Measurements from ENCODE around the gene NPHP3. TPM values are rescaled to one million over a fixed set of nuclear protein-coding genes. Genes with fewer than 3 reads are reported as not detected.

Gene NPHP3
- total and polyA plus RNA-seq, 4 donors = 2.0 to 56.9 (median 39.2) TPM

DNA sequence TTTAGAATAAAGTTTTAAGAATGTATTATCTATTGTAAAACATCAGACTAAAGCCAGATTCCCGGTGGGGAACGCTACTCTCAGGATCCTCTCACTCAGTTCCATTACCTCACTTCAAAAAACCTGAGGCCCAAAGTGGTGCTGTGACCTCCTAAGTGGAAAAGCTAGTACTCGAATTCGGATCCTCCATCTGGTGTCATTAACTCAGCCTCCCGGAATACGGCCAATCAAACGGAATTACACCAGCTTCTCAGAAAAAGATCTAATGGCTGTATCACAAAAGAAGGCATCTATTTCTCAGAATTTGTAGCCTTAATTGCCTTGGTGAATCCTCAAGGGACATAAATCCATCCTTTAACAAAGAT, 63.2 kb downstream of the NPHP3 start:
- Histone ChIP-seq H3K27me3 (ENCODE audit: control insufficient read depth in 1 of 2, insufficient read depth in 2 of 2, low read length in 1 of 2) (no peaks in the 10 kb centered on the region), H3K4me1 (ENCODE audit: control insufficient read depth in 1 of 2, insufficient read depth in 2 of 2, low read length in 2 of 2) (no peaks in the 10 kb centered on the region), H3K36me3 (ENCODE audit: control insufficient read depth in 1 of 2, insufficient read depth in 2 of 2, low read length in 1 of 2) (no peaks in the 10 kb centered on the region), H3K4me3 (ENCODE audit: low read length in 2 of 2) (peak overlapping the region; percentile 71 to 90), H3K27ac (ENCODE audit: low read depth in 1 of 2, low read length in 2 of 2) (peak overlapping the region; percentile 3 to 95), H3K9me3 (ENCODE audit: control insufficient read depth, low read length) (no peaks in the 10 kb centered on the region)
- intact Hi-C loops (cut with DNase I) = no loop called here
- ATAC-seq (ENCODE audit: low FRiP score) (peak; percentile 2), DNase-seq (no peak)
- WGBS, 2 donors = 1 to 2% methylated on average over 7 of the region's 7 CpGs

DNA sequence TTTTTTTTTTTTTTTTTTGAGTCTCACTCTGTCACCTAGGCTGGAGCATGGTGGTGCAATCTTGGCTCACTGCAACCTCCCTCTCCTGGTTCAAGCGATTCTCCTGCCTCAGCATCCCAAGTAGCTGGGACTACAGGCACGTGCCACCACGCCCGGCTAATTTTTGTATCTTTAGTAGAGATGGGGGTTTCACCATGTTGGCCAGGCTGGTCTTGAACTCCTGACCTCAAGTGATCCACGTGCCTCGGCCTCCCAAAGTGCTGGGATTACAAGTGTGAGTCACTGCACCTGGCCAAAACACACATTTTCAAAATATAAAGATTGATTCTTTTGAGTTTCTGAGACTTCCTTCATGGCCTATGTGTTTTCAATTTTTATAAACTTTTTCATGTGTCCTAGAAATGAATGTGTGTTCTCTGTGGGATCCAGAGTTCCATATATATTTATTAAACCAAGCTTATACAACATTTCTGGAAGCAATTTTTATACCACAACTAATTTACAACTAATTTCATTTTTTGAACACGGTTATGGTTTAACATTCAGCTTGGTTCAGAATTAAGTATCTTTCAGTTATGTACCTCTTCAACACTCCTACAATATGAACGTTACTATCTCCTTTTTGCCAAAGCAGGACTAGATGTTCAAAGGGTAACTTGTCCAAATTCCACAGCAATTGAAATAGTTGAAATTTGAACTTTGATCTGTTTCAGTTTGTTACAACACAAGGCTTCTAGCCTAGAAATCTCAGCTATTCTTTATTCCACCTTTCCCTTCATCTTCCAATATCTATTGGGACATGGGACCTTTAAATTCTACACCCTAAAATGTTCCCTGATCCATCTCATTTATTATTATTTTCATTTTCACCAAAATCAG, 64.1 kb downstream of the NPHP3 start:
- DNase-seq = no peak
- 89 to 91% methylated on average over 8 of the region's 8 CpGs for WGBS, 2 donors
- H3K36me3 ChIP-seq (ENCODE audit: control insufficient read depth in 1 of 2, insufficient read depth in 2 of 2, low read length in 1 of 2) = no peaks in the 10 kb centered on the region
- no peaks in the 10 kb centered on the region for H3K4me1 ChIP-seq (ENCODE audit: control insufficient read depth in 1 of 2, insufficient read depth in 2 of 2, low read length in 2 of 2)
- no peaks in the 10 kb centered on the region for H3K9me3 ChIP-seq (ENCODE audit: control insufficient read depth, low read length)
- no peak overlapping the region for H3K27ac ChIP-seq (ENCODE audit: low read depth in 1 of 2, low read length in 2 of 2)
- no peak for ATAC-seq (ENCODE audit: low FRiP score)
- no peak overlapping the region for H3K4me3 ChIP-seq (ENCODE audit: low read length in 2 of 2)
- H3K27me3 ChIP-seq (ENCODE audit: control insufficient read depth in 1 of 2, insufficient read depth in 2 of 2, low read length in 1 of 2) = no peaks in the 10 kb centered on the region
- intact Hi-C loops (cut with DNase I) = no loop called here

DNA sequence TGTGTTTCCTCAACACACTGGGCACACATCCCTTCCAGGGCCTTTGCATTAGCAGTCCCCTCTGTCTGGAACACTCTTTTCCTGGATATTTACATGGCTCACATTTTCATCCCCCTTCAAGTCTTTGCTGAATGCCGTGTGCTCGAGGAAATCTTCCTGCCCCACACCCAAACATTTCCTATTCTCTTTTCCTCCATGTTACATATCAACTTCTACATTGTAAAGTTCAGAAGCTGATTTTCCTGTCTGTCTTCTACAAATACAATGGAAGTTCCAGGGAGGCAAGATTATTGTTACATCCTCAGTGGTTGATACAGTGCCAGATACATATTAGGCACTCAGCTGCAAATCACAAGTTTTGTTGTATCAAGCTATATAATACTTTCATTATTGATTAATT, 66.7 kb downstream of the NPHP3 start:
- Histone ChIP-seq H3K4me1 (ENCODE audit: control insufficient read depth in 1 of 2, insufficient read depth in 2 of 2, low read length in 2 of 2) (no peaks in the 10 kb centered on the region), H3K27me3 (ENCODE audit: control insufficient read depth in 1 of 2, insufficient read depth in 2 of 2, low read length in 1 of 2) (no peaks in the 10 kb centered on the region), H3K36me3 (ENCODE audit: control insufficient read depth in 1 of 2, insufficient read depth in 2 of 2, low read length in 1 of 2) (no peaks in the 10 kb centered on the region), H3K27ac (ENCODE audit: low read depth in 1 of 2, low read length in 2 of 2) (no peak overlapping the region), H3K4me3 (ENCODE audit: low read length in 2 of 2) (no peak overlapping the region), H3K9me3 (ENCODE audit: control insufficient read depth, low read length) (no peaks in the 10 kb centered on the region)
- 78 to 87% methylated on average over 2 of the region's 2 CpGs for WGBS, 2 donors
- intact Hi-C loops (cut with DNase I) = no loop called here
- ATAC-seq (ENCODE audit: low FRiP score) (no peak), DNase-seq (no peak)

DNA sequence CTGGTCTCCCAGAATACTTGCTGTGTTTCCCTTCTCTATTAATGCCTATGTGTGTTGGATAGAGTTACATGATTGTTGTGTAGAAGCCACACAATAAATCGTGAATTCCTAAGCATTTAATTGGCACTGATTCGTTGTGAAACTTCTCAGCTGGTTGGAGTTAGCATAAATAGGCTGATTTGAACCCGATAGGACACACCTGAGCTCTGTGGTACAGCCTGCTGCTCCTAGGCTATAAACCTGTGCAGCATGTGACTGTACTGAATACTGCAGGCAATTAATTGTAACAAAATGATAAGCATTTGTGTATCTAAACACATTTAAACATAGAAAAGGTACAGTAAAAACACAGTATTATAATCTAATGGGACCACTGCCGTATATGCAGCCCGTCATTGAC, 67.5 kb downstream of the NPHP3 start:
- Histone ChIP-seq H3K4me3 (ENCODE audit: low read length in 2 of 2) (no peak overlapping the region), H3K9me3 (ENCODE audit: control insufficient read depth, low read length) (no peaks in the 10 kb centered on the region), H3K27ac (ENCODE audit: low read depth in 1 of 2, low read length in 2 of 2) (no peak overlapping the region), H3K27me3 (ENCODE audit: control insufficient read depth in 1 of 2, insufficient read depth in 2 of 2, low read length in 1 of 2) (no peaks in the 10 kb centered on the region), H3K4me1 (ENCODE audit: control insufficient read depth in 1 of 2, insufficient read depth in 2 of 2, low read length in 2 of 2) (no peaks in the 10 kb centered on the region), H3K36me3 (ENCODE audit: control insufficient read depth in 1 of 2, insufficient read depth in 2 of 2, low read length in 1 of 2) (no peaks in the 10 kb centered on the region)
- ATAC-seq (ENCODE audit: low FRiP score) (no peak), DNase-seq (no peak)
- WGBS, 2 donors = 86 to 90% methylated on average over 5 of the region's 5 CpGs
- intact Hi-C loops (cut with DNase I) = no loop called here

DNA sequence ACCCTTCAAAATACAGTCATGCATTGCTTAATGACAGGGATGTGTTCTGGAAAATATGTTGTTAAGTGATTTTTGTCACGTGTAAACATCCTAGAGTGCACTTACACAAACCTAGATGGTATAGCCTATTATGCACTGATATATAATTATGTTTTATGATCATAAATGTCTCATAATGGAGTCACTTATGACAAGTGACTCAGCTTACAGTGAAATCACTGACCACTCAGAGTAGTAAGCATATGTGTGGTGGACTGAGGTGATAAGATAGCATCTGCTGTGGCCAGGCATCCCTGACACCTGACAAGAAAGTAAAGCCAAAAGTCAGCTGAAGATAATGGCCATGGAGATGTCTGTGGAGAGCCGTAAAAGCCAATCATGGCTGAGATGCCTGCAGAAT, 68.0 kb downstream of the NPHP3 start:
- DNase-seq (no peak), ATAC-seq (ENCODE audit: low FRiP score) (no peak)
- 93 to 96% methylated on average over 2 of the region's 2 CpGs for WGBS, 2 donors
- Histone ChIP-seq H3K27ac (ENCODE audit: low read depth in 1 of 2, low read length in 2 of 2) (no peak overlapping the region), H3K36me3 (ENCODE audit: control insufficient read depth in 1 of 2, insufficient read depth in 2 of 2, low read length in 1 of 2) (no peaks in the 10 kb centered on the region), H3K4me1 (ENCODE audit: control insufficient read depth in 1 of 2, insufficient read depth in 2 of 2, low read length in 2 of 2) (no peaks in the 10 kb centered on the region), H3K4me3 (ENCODE audit: low read length in 2 of 2) (no peak overlapping the region), H3K9me3 (ENCODE audit: control insufficient read depth, low read length) (no peaks in the 10 kb centered on the region), H3K27me3 (ENCODE audit: control insufficient read depth in 1 of 2, insufficient read depth in 2 of 2, low read length in 1 of 2) (no peaks in the 10 kb centered on the region)
- intact Hi-C loops (cut with DNase I) = no loop called here

DNA sequence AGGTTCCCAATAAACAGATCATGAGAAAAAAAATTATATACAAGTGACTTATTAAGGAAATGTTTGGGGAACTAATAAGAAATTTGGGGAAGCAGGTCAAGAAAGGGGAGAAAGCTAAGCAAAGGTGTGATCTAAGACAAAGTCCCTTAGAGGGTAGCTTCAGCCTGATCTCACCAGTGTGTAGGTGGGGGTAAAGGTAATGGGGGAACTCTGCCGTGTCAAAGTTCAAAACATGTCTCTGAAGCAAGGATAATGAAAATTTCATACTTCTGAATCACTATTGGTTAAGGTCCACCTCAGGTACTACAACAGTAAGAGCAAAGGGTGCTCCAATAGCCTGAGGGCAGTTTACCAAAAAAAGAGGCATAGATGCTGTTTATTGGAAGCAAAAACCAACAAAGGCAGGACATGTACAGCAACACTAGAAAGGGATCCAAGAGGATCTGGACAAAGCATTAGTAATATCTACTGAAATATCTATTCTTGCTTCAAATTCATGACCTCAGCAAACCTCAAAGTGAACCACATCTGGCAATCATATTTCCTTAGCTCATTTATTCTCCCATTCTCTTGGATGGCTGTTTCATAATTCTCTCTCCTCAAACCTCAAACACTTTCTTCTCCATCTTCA, 69.5 kb downstream of the NPHP3 start:
- Histone ChIP-seq H3K4me1 (ENCODE audit: control insufficient read depth in 1 of 2, insufficient read depth in 2 of 2, low read length in 2 of 2) (no peaks in the 10 kb centered on the region), H3K27me3 (ENCODE audit: control insufficient read depth in 1 of 2, insufficient read depth in 2 of 2, low read length in 1 of 2) (no peaks in the 10 kb centered on the region), H3K9me3 (ENCODE audit: control insufficient read depth, low read length) (no peaks in the 10 kb centered on the region), H3K36me3 (ENCODE audit: control insufficient read depth in 1 of 2, insufficient read depth in 2 of 2, low read length in 1 of 2) (no peaks in the 10 kb centered on the region), H3K27ac (ENCODE audit: low read depth in 1 of 2, low read length in 2 of 2) (no peak overlapping the region), H3K4me3 (ENCODE audit: low read length in 2 of 2) (no peak overlapping the region)
- no peak for DNase-seq
- no peak for ATAC-seq (ENCODE audit: low FRiP score)
- WGBS, 2 donors = 91 to 93% methylated on average over 1 of the region's 1 CpG
- intact Hi-C loops (cut with DNase I) = no loop called here

DNA sequence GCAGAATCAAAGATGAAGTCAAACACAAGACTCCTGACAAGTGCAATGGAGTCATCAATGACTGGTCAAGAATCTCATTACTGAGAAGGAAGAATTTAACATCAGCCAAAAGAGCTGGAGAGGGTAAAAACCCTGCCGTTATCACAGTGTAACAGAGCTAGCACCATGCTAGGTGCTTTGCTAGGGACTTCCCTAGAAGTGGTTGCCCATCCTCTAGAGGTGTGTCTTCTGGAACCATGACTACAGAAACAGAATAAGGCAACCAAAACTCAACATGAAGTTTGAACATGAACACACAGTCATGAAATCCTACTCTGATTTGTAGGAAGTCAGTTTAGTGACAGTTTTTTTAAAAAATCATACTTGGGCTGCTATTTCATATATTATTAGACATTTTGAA, 72.1 kb downstream of the NPHP3 start:
- WGBS, 2 donors = 60 to 95% methylated on average over 1 of the region's 1 CpG
- no peak overlapping the region for H3K27ac ChIP-seq (ENCODE audit: low read depth in 1 of 2, low read length in 2 of 2)
- H3K36me3 ChIP-seq (ENCODE audit: control insufficient read depth in 1 of 2, insufficient read depth in 2 of 2, low read length in 1 of 2) = no peaks in the 10 kb centered on the region
- no peak overlapping the region for H3K4me3 ChIP-seq (ENCODE audit: low read length in 2 of 2)
- no peaks in the 10 kb centered on the region for H3K4me1 ChIP-seq (ENCODE audit: control insufficient read depth in 1 of 2, insufficient read depth in 2 of 2, low read length in 2 of 2)
- H3K9me3 ChIP-seq (ENCODE audit: control insufficient read depth, low read length) = no peaks in the 10 kb centered on the region
- no peak for DNase-seq
- no peak for ATAC-seq (ENCODE audit: low FRiP score)
- intact Hi-C loops (cut with DNase I) = no loop called here
- no peaks in the 10 kb centered on the region for H3K27me3 ChIP-seq (ENCODE audit: control insufficient read depth in 1 of 2, insufficient read depth in 2 of 2, low read length in 1 of 2)

DNA sequence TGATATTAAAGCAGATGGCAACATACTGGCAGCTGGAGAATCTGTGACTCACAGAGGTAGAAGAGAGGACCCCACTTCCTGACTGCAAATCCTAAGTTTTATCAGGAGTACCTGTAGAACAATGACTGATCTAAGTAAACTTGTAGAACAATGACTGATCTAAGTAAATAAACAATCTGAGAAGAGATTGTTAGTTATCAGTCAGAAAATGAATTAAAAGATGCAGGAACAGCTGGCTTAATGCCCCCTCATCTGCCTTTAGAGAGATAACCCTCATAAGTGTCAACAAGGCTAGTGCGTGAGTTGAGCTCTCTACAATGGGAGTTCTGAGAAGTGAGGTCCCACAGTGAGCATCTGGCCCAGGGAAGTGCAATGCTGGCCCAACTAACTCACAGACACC, 77.2 kb downstream of the NPHP3 start:
- Histone ChIP-seq H3K9me3 (ENCODE audit: control insufficient read depth, low read length) (no peaks in the 10 kb centered on the region), H3K36me3 (ENCODE audit: control insufficient read depth in 1 of 2, insufficient read depth in 2 of 2, low read length in 1 of 2) (no peaks in the 10 kb centered on the region), H3K27me3 (ENCODE audit: control insufficient read depth in 1 of 2, insufficient read depth in 2 of 2, low read length in 1 of 2) (no peaks in the 10 kb centered on the region), H3K27ac (ENCODE audit: low read depth in 1 of 2, low read length in 2 of 2) (no peak overlapping the region), H3K4me3 (ENCODE audit: low read length in 2 of 2) (no peak overlapping the region), H3K4me1 (ENCODE audit: control insufficient read depth in 1 of 2, insufficient read depth in 2 of 2, low read length in 2 of 2) (no peaks in the 10 kb centered on the region)
- no peak for DNase-seq
- intact Hi-C loops (cut with DNase I) = loop anchor here in 1 of 2 donors (10.0 kb wide), 1 partner anchor 290 kb away; no protein-coding TSS in a partner anchor
- WGBS, 2 donors = 84 to 92% methylated on average over 1 of the region's 1 CpG
- no peak for ATAC-seq (ENCODE audit: low FRiP score)

DNA sequence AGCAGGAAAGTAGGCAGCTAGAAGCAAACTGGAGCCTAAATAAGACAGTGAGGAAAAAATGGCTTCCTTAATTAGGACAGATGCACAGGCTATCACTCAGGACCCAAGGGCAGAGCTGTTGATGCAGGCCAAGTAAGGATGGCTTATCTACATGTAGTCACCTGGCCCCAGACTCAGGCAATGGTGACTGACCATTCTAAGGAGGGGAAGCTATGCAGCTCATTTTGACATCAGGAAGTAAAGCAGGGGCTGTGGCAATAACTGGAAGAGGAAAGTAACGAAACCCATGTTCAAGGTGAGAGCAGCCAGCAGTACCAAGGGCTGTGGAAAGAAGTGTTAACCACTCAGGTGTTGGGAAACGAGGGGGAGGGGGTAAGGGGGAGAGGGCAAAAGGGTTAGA, 78.8 kb downstream of the NPHP3 start:
- intact Hi-C loops (cut with DNase I) = loop anchor here (2.0 to 10.0 kb wide), 2 partner anchors 109 to 289 kb away; no protein-coding TSS in a partner anchor
- H3K27ac ChIP-seq (ENCODE audit: low read depth in 1 of 2, low read length in 2 of 2) = no peak overlapping the region
- no peak for ATAC-seq (ENCODE audit: low FRiP score)

More for the DNA sequence above, 78.8 kb downstream of the NPHP3 start:
- no peak for DNase-seq
- 70% methylated on average over 2 of the region's 2 CpGs for whole genome bisulfite sequencing, 2 donors
- Histone ChIP-seq H3K9me3 (ENCODE audit: control insufficient read depth, low read length) (no peaks in the 10 kb centered on the region), H3K4me1 (ENCODE audit: control insufficient read depth in 1 of 2, insufficient read depth in 2 of 2, low read length in 2 of 2) (no peaks in the 10 kb centered on the region), H3K4me3 (ENCODE audit: low read length in 2 of 2) (no peak overlapping the region), H3K27me3 (ENCODE audit: control insufficient read depth in 1 of 2, insufficient read depth in 2 of 2, low read length in 1 of 2) (no peaks in the 10 kb centered on the region), H3K36me3 (ENCODE audit: control insufficient read depth in 1 of 2, insufficient read depth in 2 of 2, low read length in 1 of 2) (no peaks in the 10 kb centered on the region)

Measured in aorta (tissue), 5 donors.